Measurements from ENCODE around the gene EPS15. TPM values are rescaled to one million over a fixed set of nuclear protein-coding genes. Genes with fewer than 3 reads are reported as not detected.
A peak's percentile ranks its signal among the peaks of the same experiment; 100 is the strongest.
"Not testable (repeated sequence)": the region's sequence is repeated elsewhere in the genome, so short reads cannot be mapped to it uniquely, and the experiment has no call there.

Gene EPS15
- total RNA-seq = 10 to 100 TPM; 39.7 to 51.8 (median 51.4) TPM

GRCh38 chr1:51519048-51519864 is at the start of gene EPS15:
Gene EPS15 (minus strand): TSS chr1:51519266. CDS start chr1:51519231, 35 bp downstream.
- peak; percentile 78 for DNase-seq
- Mint-ChIP-seq H3K9me3 (no peaks in the 10 kb centered on the region), H3K36me3 (ENCODE audit: insufficient read depth) (no peaks in the 10 kb centered on the region), H3K4me3 (peak within 1 kb of the TSS; percentile 96), H3K27me3 (ENCODE audit: low read depth) (no peaks in the 10 kb centered on the region), H3K4me1 (ENCODE audit: low read depth) (peaks cover 55% of the 10 kb centered on the region)
- peak; percentile 82 to 85 for ATAC-seq

GRCh38 chr1:51568231-51568935 is 49.3 kb upstream of the EPS15 start:
- ATAC-seq = no peak
- peaks cover 42% of the 10 kb centered on the region for H3K4me1 Mint-ChIP-seq (ENCODE audit: low read depth)
- H3K9me3 Mint-ChIP-seq = no peaks in the 10 kb centered on the region
- no peaks in the 10 kb centered on the region for H3K27me3 Mint-ChIP-seq (ENCODE audit: low read depth)
- DNase-seq = no peak
- no peak overlapping the region for H3K4me3 Mint-ChIP-seq
- H3K36me3 Mint-ChIP-seq (ENCODE audit: insufficient read depth) = no peaks in the 10 kb centered on the region

- no peaks in the 10 kb centered on the region for H3K36me3 Mint-ChIP-seq (ENCODE audit: insufficient read depth)
- ATAC-seq = no peak
- H3K4me3 Mint-ChIP-seq = no peak overlapping the region
- DNase-seq = no peak
- peaks cover 42% of the 10 kb centered on the region for H3K4me1 Mint-ChIP-seq (ENCODE audit: low read depth)
- no peaks in the 10 kb centered on the region for H3K27me3 Mint-ChIP-seq (ENCODE audit: low read depth)
- no peaks in the 10 kb centered on the region for H3K9me3 Mint-ChIP-seq
Measured at GRCh38 chr1:51567653-51568052, 48.6 kb upstream of the EPS15 start.

GRCh38 chr1:51566260-51566659 is 47.2 kb upstream of the EPS15 start:
- no peaks in the 10 kb centered on the region for H3K27me3 Mint-ChIP-seq (ENCODE audit: low read depth)
- H3K9me3 Mint-ChIP-seq = no peaks in the 10 kb centered on the region
- ATAC-seq = no peak
- no peaks in the 10 kb centered on the region for H3K36me3 Mint-ChIP-seq (ENCODE audit: insufficient read depth)
- peaks cover 40% of the 10 kb centered on the region for H3K4me1 Mint-ChIP-seq (ENCODE audit: low read depth)
- no peak for DNase-seq
- H3K4me3 Mint-ChIP-seq = no peak overlapping the region

- no peak for DNase-seq
- Mint-ChIP-seq H3K27me3 (ENCODE audit: low read depth) (no peaks in the 10 kb centered on the region), H3K4me3 (no peak overlapping the region), H3K4me1 (ENCODE audit: low read depth) (peaks cover 28% of the 10 kb centered on the region), H3K36me3 (ENCODE audit: insufficient read depth) (no peaks in the 10 kb centered on the region), H3K9me3 (no peaks in the 10 kb centered on the region)
- ATAC-seq = no peak
Measured at GRCh38 chr1:51565009-51565408, 45.9 kb upstream of the EPS15 start.

- H3K36me3 Mint-ChIP-seq (ENCODE audit: insufficient read depth) = no peaks in the 10 kb centered on the region
- no peak for DNase-seq
- H3K4me3 Mint-ChIP-seq = no peak overlapping the region
Measured at GRCh38 chr1:51564124-51564523, 45.1 kb upstream of the EPS15 start.

GRCh38 chr1:51561702-51562101 is 42.6 kb upstream of the EPS15 start:
- Mint-ChIP-seq H3K9me3 (no peaks in the 10 kb centered on the region), H3K4me1 (ENCODE audit: low read depth) (peaks cover 8% of the 10 kb centered on the region), H3K27me3 (ENCODE audit: low read depth) (peaks cover 5% of the 10 kb centered on the region), H3K4me3 (no peak overlapping the region), H3K36me3 (ENCODE audit: insufficient read depth) (no peaks in the 10 kb centered on the region)
- ATAC-seq (no peak), DNase-seq (no peak)

More at GRCh38 chr1:51564124-51564523, 45.1 kb upstream of the EPS15 start:
- H3K9me3 Mint-ChIP-seq = no peaks in the 10 kb centered on the region
- H3K4me1 Mint-ChIP-seq (ENCODE audit: low read depth) = peaks cover 19% of the 10 kb centered on the region
- ATAC-seq = peak in 1 of 2 donors; percentile 59
- no peaks in the 10 kb centered on the region for H3K27me3 Mint-ChIP-seq (ENCODE audit: low read depth)

GRCh38 chr1:51560895-51561294 is 41.8 kb upstream of the EPS15 start:
- not testable (repeated sequence) for ATAC-seq; H3K4me3 Mint-ChIP-seq; H3K4me1 Mint-ChIP-seq (ENCODE audit: low read depth)

GRCh38 chr1:51560034-51560433 is 41.0 kb upstream of the EPS15 start:
- no peak for ATAC-seq
- no peak overlapping the region for H3K4me3 Mint-ChIP-seq
- DNase-seq = no peak
- no peaks in the 10 kb centered on the region for H3K36me3 Mint-ChIP-seq (ENCODE audit: insufficient read depth)
- H3K9me3 Mint-ChIP-seq = no peaks in the 10 kb centered on the region
- peaks cover 5% of the 10 kb centered on the region for H3K27me3 Mint-ChIP-seq (ENCODE audit: low read depth)
- peaks cover 8% of the 10 kb centered on the region for H3K4me1 Mint-ChIP-seq (ENCODE audit: low read depth)

More at GRCh38 chr1:51560895-51561294, 41.8 kb upstream of the EPS15 start:
- DNase-seq; H3K9me3 Mint-ChIP-seq; H3K27me3 Mint-ChIP-seq (ENCODE audit: low read depth); H3K36me3 Mint-ChIP-seq (ENCODE audit: insufficient read depth): not testable (repeated sequence)

- H3K36me3 Mint-ChIP-seq (ENCODE audit: insufficient read depth) = no peaks in the 10 kb centered on the region
Measured at GRCh38 chr1:51559501-51559900, 40.4 kb upstream of the EPS15 start.

GRCh38 chr1:51559064-51559500 is 40.0 kb upstream of the EPS15 start:
- Mint-ChIP-seq H3K27me3 (ENCODE audit: low read depth) (peaks cover 5% of the 10 kb centered on the region), H3K36me3 (ENCODE audit: insufficient read depth) (no peaks in the 10 kb centered on the region), H3K4me3 (no peak overlapping the region), H3K4me1 (ENCODE audit: low read depth) (peaks cover 6% of the 10 kb centered on the region), H3K9me3 (no peaks in the 10 kb centered on the region)
- no peak for ATAC-seq
- DNase-seq = no peak

More at GRCh38 chr1:51559501-51559900, 40.4 kb upstream of the EPS15 start:
- H3K9me3 Mint-ChIP-seq = no peaks in the 10 kb centered on the region
- peaks cover 5% of the 10 kb centered on the region for H3K27me3 Mint-ChIP-seq (ENCODE audit: low read depth)
- DNase-seq = no peak
- H3K4me3 Mint-ChIP-seq = no peak overlapping the region
- peaks cover 8% of the 10 kb centered on the region for H3K4me1 Mint-ChIP-seq (ENCODE audit: low read depth)
- ATAC-seq = no peak

- H3K4me1 Mint-ChIP-seq (ENCODE audit: low read depth) = peaks cover 2% of the 10 kb centered on the region
- H3K4me3 Mint-ChIP-seq = no peak overlapping the region
- ATAC-seq (peak; percentile 25 to 65), DNase-seq (no peak)
- H3K27me3 Mint-ChIP-seq (ENCODE audit: low read depth) = peaks cover 5% of the 10 kb centered on the region
- no peaks in the 10 kb centered on the region for H3K9me3 Mint-ChIP-seq
- H3K36me3 Mint-ChIP-seq (ENCODE audit: insufficient read depth) = no peaks in the 10 kb centered on the region
Measured at GRCh38 chr1:51558375-51558924, 39.4 kb upstream of the EPS15 start.

GRCh38 chr1:51557168-51557567 is 38.1 kb upstream of the EPS15 start:
- Mint-ChIP-seq H3K4me1 (ENCODE audit: low read depth) (peaks cover 2% of the 10 kb centered on the region), H3K36me3 (ENCODE audit: insufficient read depth) (no peaks in the 10 kb centered on the region), H3K4me3 (no peak overlapping the region), H3K9me3 (no peaks in the 10 kb centered on the region), H3K27me3 (ENCODE audit: low read depth) (peaks cover 5% of the 10 kb centered on the region)
- no peak for ATAC-seq
- DNase-seq = no peak

GRCh38 chr1:51555866-51556619 is 37.0 kb upstream of the EPS15 start:
- no peak for ATAC-seq

More at GRCh38 chr1:51555866-51556619, 37.0 kb upstream of the EPS15 start:
- DNase-seq = no peak
- Mint-ChIP-seq H3K27me3 (ENCODE audit: low read depth) (peaks cover 5% of the 10 kb centered on the region), H3K4me3 (no peak overlapping the region), H3K4me1 (ENCODE audit: low read depth) (peaks cover 5% of the 10 kb centered on the region), H3K36me3 (ENCODE audit: insufficient read depth) (no peaks in the 10 kb centered on the region), H3K9me3 (no peaks in the 10 kb centered on the region)

All from activated T-cell treated with anti-CD3 and anti-CD28 coated beads, Interleukin-2, amount 50 U/mL, for 4 hours (primary cell).